Measurements from ENCODE around the gene JMJD1C.

DNA sequence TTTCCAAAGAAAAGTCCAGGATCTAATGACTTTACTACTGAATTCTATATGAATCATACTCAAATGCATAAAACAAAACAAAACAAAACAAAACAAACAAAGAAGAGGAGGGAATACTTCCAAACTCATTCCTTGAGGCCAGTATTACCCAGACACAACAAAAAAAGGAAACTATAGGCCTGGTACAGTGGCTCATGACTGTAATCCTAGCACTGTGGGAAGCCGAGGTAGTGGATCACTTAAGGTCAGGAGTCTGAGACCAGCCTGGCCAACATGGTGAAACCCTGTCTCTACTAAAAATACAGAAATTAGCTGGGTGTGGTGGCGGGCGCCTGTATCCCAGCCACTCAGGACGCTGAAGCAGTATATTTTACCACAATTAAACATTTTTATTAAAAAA is 218.0 kb downstream of the JMJD1C start:
- TF ChIP-seq, protein P1, sequence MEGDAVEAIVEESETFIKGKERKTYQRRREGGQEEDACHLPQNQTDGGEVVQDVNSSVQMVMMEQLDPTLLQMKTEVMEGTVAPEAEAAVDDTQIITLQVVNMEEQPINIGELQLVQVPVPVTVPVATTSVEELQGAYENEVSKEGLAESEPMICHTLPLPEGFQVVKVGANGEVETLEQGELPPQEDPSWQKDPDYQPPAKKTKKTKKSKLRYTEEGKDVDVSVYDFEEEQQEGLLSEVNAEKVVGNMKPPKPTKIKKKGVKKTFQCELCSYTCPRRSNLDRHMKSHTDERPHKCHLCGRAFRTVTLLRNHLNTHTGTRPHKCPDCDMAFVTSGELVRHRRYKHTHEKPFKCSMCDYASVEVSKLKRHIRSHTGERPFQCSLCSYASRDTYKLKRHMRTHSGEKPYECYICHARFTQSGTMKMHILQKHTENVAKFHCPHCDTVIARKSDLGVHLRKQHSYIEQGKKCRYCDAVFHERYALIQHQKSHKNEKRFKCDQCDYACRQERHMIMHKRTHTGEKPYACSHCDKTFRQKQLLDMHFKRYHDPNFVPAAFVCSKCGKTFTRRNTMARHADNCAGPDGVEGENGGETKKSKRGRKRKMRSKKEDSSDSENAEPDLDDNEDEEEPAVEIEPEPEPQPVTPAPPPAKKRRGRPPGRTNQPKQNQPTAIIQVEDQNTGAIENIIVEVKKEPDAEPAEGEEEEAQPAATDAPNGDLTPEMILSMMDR (IDR thresholded peaks at IDR 0.05) = no peak
- no peak for TF ChIP-seq POLR2A (IDR thresholded peaks at IDR 0.05)
- TF ChIP-seq EP300 (IDR thresholded peaks at IDR 0.05) = no peak

Data from ovary (tissue), 3 donors.